Iris pigment epithelial cell (primary cell): Measurements from ENCODE around the gene OR5AS1.
"Not testable (repeated sequence)": the region's sequence is repeated elsewhere in the genome, so short reads cannot be mapped to it uniquely, and the experiment has no call there.

Experiments
- DNase-seq: peaks from one replicate; pipeline ENCODE4 v3.0.0-alpha.2; 2011; ENCODE audit warnings: low read depth

Gene OR5AS1

DNA sequence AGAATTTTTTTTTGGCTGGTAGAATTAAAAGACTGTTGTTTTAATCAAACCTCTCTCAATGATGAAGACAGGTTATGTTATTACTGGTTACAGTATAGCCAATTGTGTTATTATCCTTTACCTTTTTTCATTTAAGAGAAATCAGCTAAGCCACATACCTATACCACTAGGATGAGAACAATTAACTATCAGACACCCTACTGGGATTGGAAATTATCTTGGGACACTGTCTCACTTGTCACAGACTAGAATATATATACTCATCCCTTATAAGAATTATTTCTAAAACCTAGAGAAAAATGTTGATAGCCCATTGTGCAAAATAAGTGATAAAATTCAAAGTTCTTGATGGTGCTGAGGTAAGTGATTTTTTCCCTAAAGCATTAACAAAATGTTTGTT lies at the start of gene OR5AS1:
Gene OR5AS1 (plus strand): TSS at position 301 of the 400 bp plus-strand sequence. CDS start 2,765 bp downstream, outside the sequence.
- no peak for DNase-seq

DNA sequence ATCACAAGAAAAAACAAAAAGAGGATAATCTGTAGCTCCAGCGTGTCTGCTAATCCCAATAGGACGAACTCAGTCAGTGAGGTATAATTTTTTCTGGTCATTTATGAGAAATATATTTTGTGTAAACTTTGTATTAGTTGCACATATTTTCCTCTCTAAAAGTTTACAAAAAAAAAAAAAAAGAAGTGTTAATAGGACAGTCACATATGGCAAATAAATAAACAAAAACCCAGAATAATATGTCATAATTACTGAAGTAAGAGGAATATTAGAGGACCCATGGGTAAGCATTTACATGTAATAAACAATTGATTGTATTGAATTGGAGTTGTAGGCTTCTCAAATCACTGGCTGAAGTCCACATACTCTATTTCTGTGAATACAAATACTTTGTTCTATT lies 32.9 kb upstream of the OR5AS1 start, which contains the start of gene OR5F1:
Gene OR5F1 (minus strand): TSS at position 101 of the 400 bp plus-strand sequence. CDS start 0 bp downstream, at position 101.
- DNase-seq, result no peak

DNA sequence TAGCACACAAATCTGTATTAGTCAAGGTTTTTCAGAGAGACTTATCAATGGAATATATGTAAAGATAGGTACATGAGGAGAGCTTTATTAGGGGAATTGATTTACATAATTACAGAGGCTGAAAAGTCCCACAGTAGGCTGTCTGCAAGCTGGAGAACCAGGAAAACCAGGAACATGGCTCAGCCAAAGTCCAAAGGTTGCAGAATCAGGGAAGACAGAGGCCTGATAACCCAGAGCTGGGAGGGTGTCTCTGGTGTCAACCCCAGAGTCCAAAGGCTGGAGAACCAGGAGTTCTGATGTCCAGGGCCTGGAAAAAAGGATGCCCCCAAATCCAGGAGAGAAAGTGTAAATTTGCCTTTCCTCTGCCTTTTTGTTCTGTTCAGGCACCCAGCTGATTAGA lies 16.7 kb upstream of the OR5AS1 start:
- no peak for DNase-seq

DNA sequence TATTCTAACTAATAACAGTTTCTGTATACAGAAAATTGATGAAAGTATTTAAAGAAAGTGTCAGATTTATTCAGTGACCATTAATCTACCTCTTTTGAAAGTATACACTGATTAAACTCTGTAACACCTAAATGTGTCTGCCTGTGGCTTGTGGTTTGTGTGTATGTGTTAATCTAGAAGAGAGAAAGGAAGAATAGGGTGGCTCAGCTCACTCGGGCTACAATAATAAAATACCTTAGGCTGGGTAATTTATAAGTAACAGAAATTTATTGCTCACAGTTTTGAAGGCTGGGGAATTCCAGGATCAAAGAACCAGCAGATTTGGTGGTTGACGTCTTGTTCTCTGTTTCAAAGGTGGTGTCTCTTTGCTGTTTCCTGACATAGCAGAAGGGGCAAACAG lies 13.6 kb upstream of the OR5AS1 start:
- DNase-seq, result no peak

DNA sequence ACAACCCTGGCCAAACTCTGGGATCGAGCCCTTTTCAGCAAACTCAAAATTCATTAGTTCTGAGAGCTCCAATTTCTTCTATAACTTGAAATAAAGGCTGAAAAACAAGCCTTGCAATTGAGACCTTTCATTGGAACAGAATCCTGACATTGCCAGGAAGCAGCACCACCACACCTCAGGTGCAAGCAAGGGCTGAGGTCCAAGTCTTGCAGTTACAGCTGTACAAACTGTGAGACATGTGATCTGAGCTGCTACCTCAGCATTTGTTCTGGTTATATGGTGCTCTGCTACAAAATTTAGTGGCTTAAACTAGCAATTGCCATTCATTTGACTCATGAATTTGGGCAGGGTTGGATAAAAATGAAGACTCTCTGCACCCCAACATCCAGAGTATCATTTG lies 18.1 kb downstream of the OR5AS1 start:
- no peak for DNase-seq

DNA sequence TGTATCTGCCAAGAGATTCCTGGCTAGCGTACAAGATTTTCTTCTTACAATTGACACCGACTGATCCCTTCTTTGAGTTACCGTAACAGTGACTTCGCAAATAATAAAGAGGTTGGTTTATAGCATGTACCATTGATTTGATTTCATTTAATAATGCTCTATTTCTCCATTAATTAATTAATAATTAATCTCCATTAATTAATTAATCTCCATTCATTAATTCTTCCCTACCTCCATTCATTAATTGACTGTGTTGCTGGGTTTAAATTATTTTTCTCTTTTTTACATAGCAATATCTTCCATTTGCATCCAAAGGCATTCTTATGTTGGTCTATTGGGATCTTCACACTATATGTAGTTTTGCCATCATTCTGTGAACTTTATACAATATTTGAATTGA lies 21.0 kb downstream of the OR5AS1 start:
- no peak for DNase-seq

DNA sequence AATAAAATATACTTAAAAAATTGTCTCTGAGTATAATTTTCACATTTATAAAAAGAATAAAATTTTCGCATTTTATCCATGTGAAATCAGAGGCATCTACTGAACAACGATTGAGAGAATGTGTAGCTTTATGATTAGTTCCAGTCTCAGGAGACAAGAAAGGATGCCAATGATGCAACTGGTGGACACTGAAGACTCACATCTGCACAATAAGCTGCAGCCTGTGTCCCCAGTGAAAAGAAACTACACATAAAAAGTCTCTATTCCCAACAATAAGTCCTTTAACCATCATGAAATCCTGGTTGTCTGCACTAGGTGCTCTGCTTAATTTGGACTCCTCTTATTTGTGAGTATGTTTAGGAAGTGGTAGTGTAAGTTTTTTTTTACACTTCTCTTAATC lies 22.0 kb downstream of the OR5AS1 start:
- no peak for DNase-seq

DNA sequence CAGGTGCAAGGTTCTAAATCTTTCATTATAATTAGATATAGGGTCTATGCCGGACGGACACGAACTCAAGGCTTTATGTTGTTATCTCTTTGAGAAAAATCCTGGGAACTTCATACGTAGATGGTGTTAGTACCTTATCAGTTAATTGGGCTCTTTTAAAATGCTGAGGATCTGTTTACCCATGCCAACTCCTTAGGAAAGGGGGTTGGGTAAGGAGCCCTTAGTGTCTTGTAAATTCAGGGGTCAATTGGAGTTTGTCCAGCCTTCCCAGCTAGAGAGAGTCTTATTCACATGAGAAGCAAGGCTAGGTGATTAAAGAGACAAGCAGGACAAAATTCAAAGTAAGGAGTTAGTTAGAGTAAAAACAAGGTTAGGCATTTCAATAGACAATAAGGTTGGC lies 28.9 kb downstream of the OR5AS1 start:
- not testable (repeated sequence) for DNase-seq

DNA sequence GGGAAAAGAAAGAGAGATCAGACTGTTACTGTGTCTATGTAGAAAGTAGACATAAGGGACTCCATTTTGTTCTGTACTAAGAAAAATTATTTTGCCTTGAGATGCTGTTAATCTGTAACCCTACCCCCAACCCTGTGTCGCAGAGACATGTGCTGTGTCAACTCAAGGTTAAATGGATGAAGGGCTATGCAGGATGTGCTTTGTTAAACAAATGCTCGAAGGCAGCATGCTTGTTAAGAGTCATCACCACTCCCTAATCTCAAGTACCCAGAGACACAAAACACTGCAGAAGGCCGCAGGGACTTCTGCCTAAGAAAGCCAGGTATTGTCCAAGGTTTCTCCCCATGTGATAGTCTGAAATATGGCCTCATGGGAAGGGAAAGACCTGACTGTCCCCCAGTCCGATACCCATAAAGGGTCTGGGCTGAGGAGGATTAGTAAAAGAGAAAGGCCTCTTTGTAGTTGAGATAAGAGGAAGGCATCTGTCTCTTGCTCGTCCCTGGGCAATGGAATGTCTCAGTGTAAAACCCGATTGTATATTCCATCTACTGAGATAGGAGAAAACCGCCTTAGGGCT lies 30.3 kb downstream of the OR5AS1 start:
- not testable (repeated sequence) for DNase-seq

DNA sequence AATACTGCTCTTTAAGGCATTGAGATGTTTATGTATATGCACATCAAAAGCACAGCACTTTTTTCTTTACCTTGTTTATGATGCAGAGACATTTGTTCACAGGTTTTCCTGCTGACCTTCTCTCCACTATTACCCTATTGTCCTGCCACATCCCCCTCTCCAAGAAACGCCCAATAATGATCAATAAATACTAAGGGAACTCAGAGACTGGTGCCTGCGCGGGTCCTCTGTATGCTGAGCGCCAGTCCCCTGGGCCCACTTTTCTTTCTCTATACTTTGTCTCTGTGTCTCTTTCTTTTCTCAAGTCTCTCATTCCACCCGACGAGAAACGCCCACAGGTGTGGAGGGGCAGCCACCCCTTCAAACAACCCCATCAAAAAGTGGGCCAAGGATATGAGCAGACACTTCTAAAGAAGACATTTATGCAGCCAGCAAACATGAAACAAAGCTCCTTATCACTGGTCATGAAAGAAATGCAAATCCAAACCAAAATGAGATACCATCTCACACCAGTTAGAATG lies 30.9 kb downstream of the OR5AS1 start:
- not testable (repeated sequence) for DNase-seq

DNA sequence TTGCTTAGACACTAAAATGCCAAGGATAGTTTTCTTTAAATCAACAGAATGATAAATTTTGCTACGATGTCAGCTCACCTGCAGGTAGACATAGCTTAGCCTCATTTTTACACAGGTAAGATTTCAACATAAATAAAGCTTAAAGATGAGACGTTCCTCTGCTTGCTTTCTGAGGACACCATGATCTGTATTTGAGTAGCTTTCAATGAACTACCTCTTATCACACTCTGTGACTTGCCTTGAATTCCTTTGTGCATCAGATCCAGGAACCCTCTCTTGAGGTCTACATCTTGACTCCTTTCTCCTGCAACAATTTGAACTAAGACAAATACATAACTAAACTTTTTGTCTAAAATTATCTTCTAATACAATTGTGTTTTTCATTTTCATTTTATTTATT lies 39.5 kb downstream of the OR5AS1 start:
- DNase-seq, result no peak
